GM12891 (cell line): ENCODE data around the gene MFSD6L.

Experiments
- PAX5 ChIP-seq: IDR thresholded peaks from 2 replicates; pipeline ENCODE4 v1.6.1; 2011; ENCODE audit warnings: low read length, moderate library complexity, mild to moderate bottlenecking; ENCODE audit not compliant: insufficient read depth, severe bottlenecking
- POLR2A ChIP-seq: IDR thresholded peaks from 2 replicates; pipeline ENCODE4 v1.6.1; 2011; ENCODE audit warnings: low read depth, low read length, control low read depth
- POLR2AphosphoS5 ChIP-seq: IDR thresholded peaks from 2 replicates; pipeline ENCODE4 v1.6.1; 2011; ENCODE audit warnings: low read depth, low read length, control low read depth
- POU2F2 ChIP-seq: IDR thresholded peaks from 2 replicates; pipeline ENCODE4 v1.6.1; 2011; ENCODE audit warnings: low read depth, mild to moderate bottlenecking, control low read depth, low read length, moderate library complexity
- TAF1 ChIP-seq: IDR thresholded peaks from 2 replicates; pipeline ENCODE4 v1.6.1; 2011; ENCODE audit warnings: low read depth, low read length, control low read depth

- TF ChIP-seq POLR2A = no peak
- TF ChIP-seq POLR2AphosphoS5 = no peak
- no peak for TF ChIP-seq TAF1
- no peak for TF ChIP-seq PAX5
- no peak for TF ChIP-seq POU2F2
Measured at GRCh38 chr17:8835631-8836364, 36.6 kb upstream of the MFSD6L start.
